ENCODE measurements around the gene PPP1R13L.

The PPP1R13L gene

GRCh38 chr19:45406226-45407090, 1.6 kb upstream of the PPP1R13L start, which contains the start of gene POLR1G:
Gene POLR1G, plus strand, starts transcription at chr19:45406644. Its CDS starts 53 bp downstream, at chr19:45406697.
- peak; percentile 88 for DNase-seq

DNA sequence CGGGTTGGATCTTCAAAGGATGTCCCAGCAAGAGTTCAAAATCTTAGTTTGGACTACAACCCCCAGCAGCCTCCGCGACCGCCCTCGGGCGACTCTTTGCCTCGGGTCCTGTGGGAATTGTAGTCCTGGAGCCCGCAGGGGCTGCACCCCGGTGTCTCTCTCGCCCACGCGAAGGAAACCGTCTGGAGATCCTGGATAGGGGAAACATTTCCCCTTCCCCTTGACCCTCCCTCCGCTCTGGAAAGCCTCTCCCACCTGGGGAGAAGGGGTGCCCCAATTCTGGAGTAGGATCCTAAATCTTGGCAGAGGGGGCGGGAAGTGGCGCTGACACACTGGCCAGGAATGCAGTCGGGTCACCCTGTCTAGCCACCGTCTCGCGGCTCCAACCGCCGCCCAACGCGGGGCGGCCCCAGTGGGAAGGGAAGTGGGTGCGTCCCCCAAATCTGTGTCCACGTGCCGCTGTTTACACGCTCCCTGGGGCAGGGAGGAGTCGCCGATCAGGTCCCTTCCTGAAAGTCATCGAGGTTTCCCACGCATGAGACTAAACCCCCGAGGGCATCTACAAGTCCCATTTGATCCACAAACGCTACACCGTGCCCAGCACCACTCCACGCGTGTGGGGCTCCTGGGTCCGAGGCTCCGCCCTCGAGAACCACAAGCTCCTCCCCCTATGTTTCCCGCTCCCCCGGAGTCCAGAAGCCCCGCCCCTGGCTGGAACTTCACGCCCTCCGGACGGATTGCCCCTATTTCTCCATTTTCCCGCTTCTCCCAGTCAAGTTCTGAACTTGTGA, 761 bp upstream of the PPP1R13L start:
- DNase-seq, result peak; percentile 91

GRCh38 chr19:45403781-45404556, 900 bp downstream of the PPP1R13L start:
- DNase-seq, result peak; percentile 84

DNA sequence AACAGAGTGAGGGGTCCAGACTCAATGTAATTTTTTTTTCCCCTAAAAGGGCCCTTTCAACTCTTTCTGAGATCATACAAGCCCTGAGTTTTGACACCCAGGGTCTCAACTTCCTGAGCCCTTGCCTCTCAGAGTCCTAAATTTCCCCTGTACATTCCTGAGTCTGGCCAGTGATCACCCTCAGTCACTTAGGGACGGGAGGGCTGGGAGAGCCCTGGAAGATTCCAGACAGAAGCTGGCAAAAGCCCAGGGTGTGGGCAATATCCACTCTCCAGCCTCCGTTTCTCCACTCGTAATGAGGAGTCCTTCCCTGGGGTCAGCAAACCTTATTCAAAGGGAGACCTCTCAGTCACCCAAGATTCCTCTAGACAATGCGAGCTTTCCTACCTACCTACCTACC, 1.6 kb downstream of the PPP1R13L start:
- DNase-seq, result no peak

DNA sequence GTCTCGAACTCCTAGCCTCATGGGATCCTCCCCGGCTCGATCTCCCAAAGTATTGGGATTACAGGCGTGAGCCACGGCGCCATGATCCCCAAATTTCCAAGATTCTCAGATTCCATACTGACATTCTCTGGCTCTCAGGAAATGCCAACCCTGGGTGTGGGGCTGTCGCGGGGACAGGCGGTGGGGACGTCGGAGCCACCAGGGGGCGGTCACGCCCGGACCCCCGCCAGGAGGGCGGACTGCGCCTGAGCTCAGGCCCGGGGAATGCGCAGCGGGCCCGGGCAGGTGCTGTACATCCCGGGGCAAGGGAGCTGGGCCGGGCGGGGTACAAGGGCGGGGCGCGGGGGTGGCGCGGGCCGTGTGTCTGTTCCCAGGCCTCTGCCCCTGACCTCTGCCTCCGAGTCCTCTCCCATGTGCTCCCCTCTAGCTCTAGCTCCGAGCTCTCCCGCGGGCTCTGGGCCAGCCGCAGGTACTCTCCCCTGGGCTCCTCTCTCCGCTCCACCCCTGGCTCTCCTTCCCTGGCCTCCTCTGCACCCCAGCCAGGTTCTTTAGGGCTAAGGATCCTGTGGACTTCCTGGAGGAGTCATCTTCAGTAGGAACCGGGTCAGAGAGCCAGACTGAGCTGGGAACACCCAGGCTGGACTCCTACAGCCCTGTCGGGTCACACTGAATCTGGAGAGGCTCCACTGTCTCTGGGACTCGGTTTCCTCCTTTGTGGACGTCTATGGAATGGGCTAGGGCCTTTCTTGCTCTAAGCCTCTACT, 2.4 kb downstream of the PPP1R13L start:
- DNase-seq, result peak; percentile 50

DNA sequence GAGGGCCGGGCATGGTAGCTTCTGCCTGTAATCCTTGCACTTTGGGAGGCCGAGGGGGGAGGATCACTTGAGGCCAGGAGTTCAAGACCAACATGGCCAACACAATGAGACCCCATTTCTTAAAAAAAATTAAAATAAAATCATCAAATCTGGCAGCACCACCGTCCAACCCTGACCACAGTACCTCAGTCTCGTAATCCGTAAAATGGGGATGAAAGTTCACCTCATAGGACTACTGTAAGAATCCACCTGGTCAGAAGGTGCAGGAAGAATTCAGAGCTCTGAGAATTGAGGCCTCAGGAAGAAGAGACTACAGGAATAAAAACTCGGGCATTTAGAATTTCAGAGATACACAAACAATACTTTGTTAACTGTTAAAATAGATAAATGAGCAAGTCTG, 3.1 kb downstream of the PPP1R13L start:
- no peak for DNase-seq

GRCh38 chr19:45400192-45400591, 4.7 kb downstream of the PPP1R13L start:
- DNase-seq, result no peak

GRCh38 chr19:45395821-45396617, 8.8 kb downstream of the PPP1R13L start:
- DNase-seq, result no peak

DNA sequence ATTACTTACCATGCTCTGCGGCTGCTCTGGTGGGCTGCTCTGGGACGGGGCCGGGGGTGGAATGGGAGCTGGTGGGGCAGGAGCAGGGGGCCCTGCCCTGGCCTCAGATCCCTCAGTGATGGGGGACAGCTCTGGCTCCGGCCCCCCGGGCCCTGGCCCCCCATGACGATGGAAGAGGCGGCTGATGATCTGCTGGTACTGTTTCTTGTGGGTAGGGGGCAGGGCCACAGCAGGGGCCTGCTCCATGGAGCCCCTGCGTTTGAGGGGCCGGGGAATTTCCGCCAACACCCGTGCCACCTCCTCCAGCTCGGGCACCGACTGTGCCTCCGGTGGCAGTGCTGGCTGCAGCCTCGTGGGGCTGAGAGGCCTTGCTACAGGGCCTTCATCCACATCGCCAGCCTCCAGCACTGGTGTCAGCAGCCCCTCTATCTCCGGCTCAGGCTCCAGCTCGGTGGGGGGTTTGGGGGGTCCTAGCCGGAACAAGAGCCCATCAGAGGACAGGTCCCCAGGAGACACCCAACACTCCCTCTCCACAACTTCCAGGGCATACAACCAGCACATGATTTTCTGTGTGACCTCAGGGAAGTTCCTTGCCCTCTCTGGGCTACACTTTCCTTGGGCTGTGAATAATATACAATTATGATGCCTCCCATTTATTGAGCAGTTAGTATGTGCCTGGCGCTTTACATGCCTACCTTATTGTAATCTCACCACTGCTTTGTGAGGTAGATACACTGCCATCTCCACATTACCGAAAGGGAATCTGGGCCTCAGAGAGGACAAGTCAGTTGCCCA, 12.8 kb downstream of the PPP1R13L start:
- DNase-seq, result no peak

DNA sequence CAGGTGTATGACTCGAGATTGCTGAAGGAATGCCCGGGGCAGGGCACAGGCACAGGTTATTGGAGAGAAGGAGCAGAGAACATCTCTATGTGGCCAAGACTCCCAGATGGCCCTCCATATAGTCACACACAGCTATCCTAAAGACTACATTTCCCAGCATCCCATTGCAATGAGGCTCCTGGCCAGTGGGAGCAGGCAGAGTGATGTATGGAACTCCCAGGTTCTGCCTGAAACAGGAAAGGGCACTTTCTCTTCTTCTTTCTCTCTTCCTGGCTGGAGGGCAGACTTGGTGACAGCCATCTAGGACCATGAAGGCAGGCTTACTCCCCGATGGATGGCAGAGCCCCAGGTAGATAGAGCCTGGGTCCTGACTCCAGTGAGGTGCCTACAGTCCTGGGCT, 13.5 kb downstream of the PPP1R13L start:
- no peak for DNase-seq

- no peak for DNase-seq
Observed at GRCh38 chr19:45385392-45386221, 19.3 kb downstream of the PPP1R13L start.

- no peak for DNase-seq
Observed at GRCh38 chr19:45382426-45382825, 22.4 kb downstream of the PPP1R13L start.

DNA sequence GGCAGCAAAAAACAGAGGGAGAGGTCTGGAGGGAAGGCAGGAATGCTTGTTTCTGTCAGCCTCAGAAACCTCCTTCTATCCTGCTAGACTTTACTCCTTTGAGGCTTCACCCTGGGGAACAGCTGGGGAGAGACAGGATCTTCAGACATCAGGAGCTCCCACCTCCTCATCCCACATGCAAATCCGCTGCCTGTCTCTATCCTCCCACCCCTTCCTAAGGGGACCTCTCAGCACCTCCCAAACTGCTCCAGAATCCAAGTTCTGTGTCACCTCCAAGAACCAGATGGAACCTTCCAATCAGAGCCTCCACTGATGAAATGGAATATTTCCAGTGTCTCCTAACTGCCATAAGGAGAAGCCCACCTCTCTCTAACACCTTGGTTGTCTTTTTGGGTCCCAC, 24.8 kb downstream of the PPP1R13L start:
- no peak for DNase-seq

- DNase-seq, result no peak
Observed at GRCh38 chr19:45376045-45376724, 28.7 kb downstream of the PPP1R13L start.

GRCh38 chr19:45370410-45371204, 34.3 kb downstream of the PPP1R13L start, which contains the start of gene ERCC2:
Gene ERCC2, minus strand, starts transcription at chr19:45370573. Its CDS starts 33 bp downstream, at chr19:45370540.
- peak; percentile 100 for DNase-seq

GRCh38 chr19:45368737-45369340, 36.0 kb downstream of the PPP1R13L start:
- DNase-seq, result no peak

DNA sequence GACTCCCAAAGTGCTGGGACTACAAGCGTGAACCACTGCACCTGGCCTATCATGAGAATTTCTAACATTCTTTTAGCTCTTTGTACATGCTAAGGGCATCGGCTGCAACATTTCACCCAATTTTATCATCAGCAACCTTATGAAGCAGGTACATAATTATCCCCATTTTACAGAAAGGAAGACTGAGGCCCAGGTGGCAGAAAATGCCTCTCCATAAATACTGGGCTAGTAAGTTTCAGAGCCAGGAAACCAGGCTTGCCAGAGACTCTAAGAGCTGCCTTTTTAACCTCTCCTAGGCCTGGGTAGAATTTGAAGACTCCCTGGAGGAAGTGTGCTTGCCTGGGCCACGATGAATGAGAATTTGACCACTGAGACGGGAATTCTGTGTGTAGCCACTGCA, 36.7 kb downstream of the PPP1R13L start:
- DNase-seq, result no peak

DNA sequence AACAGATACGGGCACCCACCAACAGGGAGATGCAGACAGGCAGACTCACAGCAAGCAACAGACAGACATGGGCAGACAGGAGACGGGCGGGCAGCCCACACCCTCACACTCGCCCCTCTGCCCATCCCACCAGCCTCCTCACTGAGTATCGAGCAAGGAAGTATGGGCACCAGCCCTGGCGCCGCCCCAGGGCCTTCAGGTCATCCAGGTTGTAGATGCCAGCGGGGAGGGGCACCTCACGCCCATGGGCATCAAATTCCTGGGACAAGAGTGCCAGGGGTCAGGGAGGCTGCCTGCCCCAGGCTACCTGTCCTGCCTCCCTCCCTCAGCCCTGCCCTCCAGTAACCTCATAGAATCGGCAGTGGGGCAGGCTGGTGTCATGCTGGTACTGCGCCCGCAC, 40.2 kb downstream of the PPP1R13L start:
- DNase-seq, result no peak

Measured in activated CD4-positive, alpha-beta T cell treated with anti-CD3 and anti-CD28 coated beads for 48 hours (primary cell).